Left ventricle myocardium inferior (tissue), 1 donor: ENCODE measurements around the gene AFMID. TPM values are rescaled to one million over a fixed set of nuclear protein-coding genes. Genes with fewer than 3 reads are reported as not detected.
"Not testable (repeated sequence)": the region's sequence is repeated elsewhere in the genome, so short reads cannot be mapped to it uniquely, and the experiment has no call there.

Source experiments
- DNase-seq: peaks from one replicate; pipeline ENCODE4 v3.0.0-alpha.2; 2020
- H3K27ac ChIP-seq: fragments of 200-600 bp; replicated peaks from 2 replicates; pipeline ENCODE4 v1.8.0; 2021
- H3K27me3 ChIP-seq: fragments of 200-600 bp; 2 replicates; pipeline ENCODE4 v1.8.0; 2021; ENCODE audit warnings: low read depth
- H3K36me3 ChIP-seq: fragments of 200-600 bp; 2 replicates; pipeline ENCODE4 v1.8.0; 2021
- H3K4me1 ChIP-seq: fragments of 200-600 bp; 2 replicates; pipeline ENCODE4 v1.8.0; 2021
- H3K4me3 ChIP-seq: fragments of 200-600 bp; 2 replicates; pipeline ENCODE4 v1.8.0; 2021; ENCODE audit warnings: mild to moderate bottlenecking, moderate library complexity
- H3K9me3 ChIP-seq: fragments of 200-600 bp; replicated peaks from 2 replicates; pipeline ENCODE4 v1.8.0; 2021
- CTCF ChIP-seq: fragments of 200-600 bp; IDR thresholded peaks from 2 replicates; pipeline ENCODE4 v1.8.0; 2021; ENCODE audit warnings: antibody characterized with exemption, mild to moderate bottlenecking, borderline replicate concordance
- intact Hi-C: fragments of 100-400 bp; cut with micrococcal nuclease; formaldehyde crosslinking; loops from one replicate; pipeline ENCODE4 v1.11.0; 2022
- total RNA-seq: library from RNA; stranded (reverse); fragmentation: NEBNext Ultra II Directional; extraction: Animal tissue kit (Norgen Biotek cat#: 25700); gene quantifications from one replicate; pipeline ENCODE4 v1.2.1, GENCODE V29; 2021
- donor health status: DM: no; HTN: yes; CAD: no; lungs with severe emphysema.

The AFMID gene
- total RNA-seq, 1 donor from 2014 or later, result 22.5 TPM

GRCh38 chr17:78170692-78171590 lies 16.2 kb upstream of the AFMID start:
- Histone ChIP-seq H3K4me1 (peaks cover 79% of the 10 kb centered on the region), H3K27ac (peak overlapping the region; percentile 91), H3K36me3 (peaks cover 18% of the 10 kb centered on the region), H3K9me3 (no peaks in the 10 kb centered on the region), H3K4me3 (no peak overlapping the region), H3K27me3 (no peaks in the 10 kb centered on the region)
- DNase-seq, result no peak
- intact Hi-C loops, result no loop called here
- no peak for TF ChIP-seq CTCF

GRCh38 chr17:78171591-78172248 lies 15.4 kb upstream of the AFMID start:
- Histone ChIP-seq H3K4me1 (peaks cover 87% of the 10 kb centered on the region), H3K36me3 (peaks cover 18% of the 10 kb centered on the region), H3K4me3 (peak overlapping the region; percentile 29), H3K27ac (peak overlapping the region; percentile 91)
- DNase-seq, H3K27me3 ChIP-seq, H3K9me3 ChIP-seq, intact Hi-C loops: not testable (repeated sequence)

- H3K27me3 ChIP-seq, result no peaks in the 10 kb centered on the region
- peaks cover 18% of the 10 kb centered on the region for H3K36me3 ChIP-seq
- DNase-seq, result peak; percentile 56
- peaks cover 91% of the 10 kb centered on the region for H3K4me1 ChIP-seq
- H3K27ac ChIP-seq, result peak overlapping the region; percentile 91
- H3K9me3 ChIP-seq, result no peaks in the 10 kb centered on the region
- no peak for TF ChIP-seq CTCF
- peak overlapping the region; percentile 29 for H3K4me3 ChIP-seq
- intact Hi-C loops, result no loop called here
These were observed 14.7 kb upstream of the AFMID start for GRCh38 chr17:78172249-78173051.

- no peaks in the 10 kb centered on the region for H3K9me3 ChIP-seq
- DNase-seq, result no peak
- peaks cover 86% of the 10 kb centered on the region for H3K4me1 ChIP-seq
- H3K36me3 ChIP-seq, result peaks cover 18% of the 10 kb centered on the region
- H3K27ac ChIP-seq, result peak overlapping the region; percentile 91
- H3K27me3 ChIP-seq, result no peaks in the 10 kb centered on the region
- TF ChIP-seq CTCF, result no peak
- H3K4me3 ChIP-seq, result no peak overlapping the region
- intact Hi-C loops, result no loop called here
These were observed 14.0 kb upstream of the AFMID start for GRCh38 chr17:78173097-78173715.

- peak overlapping the region; percentile 40 for H3K4me3 ChIP-seq
These were observed 12.8 kb upstream of the AFMID start for GRCh38 chr17:78174346-78174869.

More at GRCh38 chr17:78174346-78174869, 12.8 kb upstream of the AFMID start:
- no peaks in the 10 kb centered on the region for H3K9me3 ChIP-seq
- H3K36me3 ChIP-seq, result peaks cover 18% of the 10 kb centered on the region
- H3K27me3 ChIP-seq, result no peaks in the 10 kb centered on the region
- peak overlapping the region; percentile 91 for H3K27ac ChIP-seq
- peaks cover 75% of the 10 kb centered on the region for H3K4me1 ChIP-seq
- peak; percentile 85 for DNase-seq
- TF ChIP-seq CTCF, result peak; percentile 77
- intact Hi-C loops, result no loop called here
